ENCODE measurements around the gene CDPF1.
A peak's percentile ranks its signal among the peaks of the same experiment; 100 is the strongest.
"Not testable (repeated sequence)": the region's sequence is repeated elsewhere in the genome, so short reads cannot be mapped to it uniquely, and the experiment has no call there.

Gene CDPF1

DNA sequence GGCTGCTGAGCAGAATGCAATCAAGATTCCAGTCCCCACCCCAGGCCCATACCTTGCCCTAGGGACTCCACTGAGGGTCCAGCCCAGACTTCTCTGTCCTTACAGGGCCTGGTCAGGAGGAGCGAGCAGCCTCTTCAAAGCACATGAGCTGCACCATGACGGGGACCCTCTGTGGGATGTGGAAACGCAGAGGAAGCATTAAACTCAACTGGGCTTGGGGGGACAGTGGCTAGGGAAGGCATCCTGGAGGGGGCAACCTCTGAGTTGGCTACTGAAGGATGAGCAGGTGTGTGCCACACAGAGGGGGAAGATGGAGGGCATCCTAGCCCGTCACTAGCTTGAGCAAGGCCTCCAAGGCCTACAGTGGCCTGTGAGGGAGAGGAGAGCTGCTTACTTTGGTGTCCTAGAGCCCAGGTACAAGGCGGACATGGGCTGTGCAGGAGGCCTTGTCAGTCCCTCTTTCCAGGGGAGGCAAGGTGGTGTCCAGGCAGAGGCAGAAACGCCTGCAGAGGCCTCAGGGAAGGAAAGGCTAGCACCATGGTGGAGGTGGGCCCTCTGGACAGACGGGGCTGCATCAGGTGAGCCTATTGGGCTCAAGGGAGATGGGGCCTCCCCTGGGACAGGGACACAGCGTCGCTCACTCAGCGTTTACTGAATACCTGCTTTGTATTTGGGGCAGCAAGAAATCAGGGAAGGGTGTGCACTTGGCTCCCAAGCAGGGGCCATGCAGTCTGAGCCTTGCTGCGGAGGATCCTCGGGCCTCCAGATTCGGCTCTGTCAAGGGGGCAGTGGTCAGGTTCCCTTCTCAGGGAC lies 32.0 kb upstream of the CDPF1 start:
- DNase-seq = no peak

DNA sequence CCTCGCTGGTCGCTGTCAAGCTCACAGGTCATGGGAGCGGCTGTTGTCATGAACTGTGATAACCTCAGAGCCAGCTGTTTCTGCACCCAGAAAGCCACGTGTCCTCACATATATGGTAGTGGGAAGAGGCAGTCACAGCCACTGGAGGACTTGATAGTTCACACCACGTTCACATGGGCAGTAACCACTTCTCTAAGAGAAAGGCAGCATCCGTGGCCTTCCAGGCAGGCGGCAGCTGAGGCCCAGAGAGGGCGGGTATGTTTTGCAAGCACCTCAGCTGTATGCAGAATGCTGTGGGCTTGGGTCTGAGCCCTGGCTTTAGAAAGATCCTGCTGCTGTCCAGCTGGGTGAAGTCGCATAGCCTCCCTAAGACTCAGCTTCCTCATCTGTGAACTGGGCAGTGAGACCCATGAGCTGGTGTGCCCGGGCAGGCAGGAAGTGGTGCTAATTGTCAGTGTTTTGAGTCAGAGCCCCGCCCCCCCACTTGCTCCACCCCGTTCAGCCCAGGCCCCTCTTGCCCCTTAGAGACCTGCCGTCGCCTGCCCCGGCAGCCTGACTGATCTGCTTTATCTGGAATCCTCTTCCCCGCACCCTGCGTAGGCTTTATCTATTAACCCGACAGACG lies 31.0 kb upstream of the CDPF1 start:
- DNase-seq = no peak

DNA sequence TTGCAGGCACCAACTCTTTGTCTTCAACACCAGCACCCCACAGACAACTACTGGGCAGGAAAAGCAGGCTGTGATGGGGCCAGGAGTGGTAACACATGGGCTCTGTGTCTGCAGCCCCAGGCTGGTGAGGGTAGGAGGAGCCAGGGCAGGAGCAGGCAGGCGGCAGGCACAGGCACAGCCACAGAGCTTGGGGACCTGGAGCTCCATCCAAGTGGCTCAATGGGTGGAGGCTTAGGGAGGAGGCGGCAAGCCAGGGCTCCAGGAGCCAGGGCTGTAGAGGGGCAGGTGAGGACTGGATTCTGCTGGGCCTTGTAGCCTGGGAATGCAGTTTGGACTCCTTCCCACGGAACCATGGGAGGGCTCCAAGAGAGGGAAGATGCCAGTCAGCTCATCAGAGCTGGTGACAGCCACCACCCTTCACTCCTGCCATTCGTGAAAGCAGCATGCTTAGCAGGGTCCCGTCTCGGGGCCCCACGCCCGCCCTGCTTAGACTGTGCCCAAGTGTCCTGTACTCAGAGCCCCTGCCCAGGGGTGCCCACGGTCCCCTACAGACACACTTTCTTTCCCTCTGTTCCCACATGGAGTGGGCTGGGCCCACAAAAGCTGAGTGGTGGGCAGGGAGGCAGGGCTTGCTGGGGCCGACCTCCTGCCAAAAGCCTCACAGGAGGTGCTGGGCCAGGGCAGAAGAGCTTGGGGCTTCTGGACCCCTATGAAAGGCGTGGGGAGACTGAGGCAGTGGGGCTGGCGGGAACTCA lies 30.1 kb upstream of the CDPF1 start:
- no peak for DNase-seq

DNA sequence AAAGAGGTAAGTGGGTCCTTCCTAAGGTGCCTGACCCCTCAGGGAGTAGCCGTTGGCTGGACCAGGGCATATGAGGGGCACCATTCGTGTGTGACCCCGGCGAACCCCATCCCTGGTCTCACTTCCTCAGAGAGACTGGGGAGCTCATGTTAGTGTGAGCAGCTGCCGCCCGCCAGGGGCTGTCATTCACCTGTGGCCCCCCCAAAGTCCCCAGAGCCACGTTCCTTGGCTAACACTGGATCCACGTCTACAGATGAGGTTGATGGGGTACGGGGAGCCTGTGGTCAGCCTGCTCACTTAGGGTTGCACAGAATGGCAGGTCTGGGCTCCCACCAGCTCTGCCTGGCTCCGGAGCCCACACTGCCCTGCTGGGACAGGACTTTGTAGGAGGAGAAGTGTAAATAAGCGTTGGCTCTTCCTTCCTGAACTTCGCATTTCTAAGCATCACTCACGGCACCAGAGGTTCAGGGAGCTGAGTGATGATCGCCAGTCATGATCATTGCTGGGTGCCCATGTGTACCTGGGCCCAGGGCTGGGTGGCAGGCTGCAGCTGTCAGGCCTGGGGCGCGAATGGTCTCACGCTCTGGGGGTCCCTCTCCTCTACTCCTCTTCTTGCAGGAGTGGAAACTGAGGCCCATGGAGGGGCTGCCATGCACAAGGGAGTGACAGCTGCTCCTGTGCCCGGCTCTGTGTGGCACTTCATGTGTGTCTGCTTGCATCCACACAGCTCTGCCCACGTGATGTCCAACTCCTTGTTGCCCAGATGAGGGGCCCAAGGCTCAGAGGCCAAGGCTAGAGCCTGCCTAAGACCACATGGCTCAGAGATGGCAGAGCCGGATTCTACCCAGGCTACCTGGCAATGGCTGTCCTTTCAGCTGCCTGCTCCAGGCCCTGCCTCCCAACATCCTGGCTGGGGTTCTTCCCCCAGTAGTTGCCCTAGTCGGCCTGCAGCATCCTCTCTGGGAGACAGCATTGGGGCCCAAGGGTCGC lies 28.9 kb upstream of the CDPF1 start:
- no peak for DNase-seq

DNA sequence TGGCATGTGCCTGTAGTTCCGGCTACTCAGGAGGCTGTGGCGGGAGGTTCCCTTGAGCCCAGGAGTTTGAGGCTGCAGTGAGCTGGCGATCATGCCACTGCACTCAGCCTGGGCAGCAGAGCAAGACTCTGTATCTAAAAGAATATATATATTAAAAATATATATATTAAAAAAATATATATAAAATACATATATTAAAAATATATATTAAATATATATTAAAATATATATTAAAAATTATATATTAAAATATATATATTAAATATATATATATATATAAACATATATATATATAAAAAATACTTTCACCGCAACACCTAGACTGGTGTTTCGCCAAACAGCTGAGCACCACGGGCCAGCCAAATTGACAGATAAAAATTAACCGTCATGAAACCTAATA lies 26.5 kb upstream of the CDPF1 start:
- no peak for DNase-seq

DNA sequence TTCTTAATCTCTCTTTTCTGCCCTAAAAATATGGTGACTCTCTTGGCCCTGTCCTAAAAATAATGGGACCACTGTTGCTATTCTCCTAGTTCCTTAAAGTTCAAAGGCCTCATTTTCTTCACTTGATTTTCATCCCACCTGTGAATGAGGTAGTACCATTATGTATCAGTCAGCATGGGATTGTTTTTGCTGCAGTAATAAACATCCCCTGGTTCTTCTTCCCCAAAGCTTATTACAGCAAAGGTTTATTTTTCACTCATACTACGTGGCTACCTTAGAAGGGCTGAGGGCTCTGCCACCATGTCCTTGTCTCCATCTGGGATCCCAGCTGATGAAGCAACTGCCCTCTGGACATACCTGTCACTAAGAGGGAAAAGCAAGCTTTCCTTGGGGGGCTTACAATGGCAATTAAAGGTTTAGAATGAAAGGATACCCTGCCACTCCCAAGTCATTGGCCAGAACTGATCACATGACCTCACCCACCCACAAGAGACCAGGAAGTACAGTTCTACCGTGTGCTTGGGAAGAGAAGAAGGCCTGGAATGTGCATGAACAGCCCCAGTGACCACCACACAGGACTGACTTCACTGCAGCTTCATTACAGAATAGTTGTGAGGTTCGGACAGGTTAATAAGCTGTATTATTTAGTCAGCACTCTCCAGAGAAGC lies 25.5 kb upstream of the CDPF1 start:
- no peak for DNase-seq

DNA sequence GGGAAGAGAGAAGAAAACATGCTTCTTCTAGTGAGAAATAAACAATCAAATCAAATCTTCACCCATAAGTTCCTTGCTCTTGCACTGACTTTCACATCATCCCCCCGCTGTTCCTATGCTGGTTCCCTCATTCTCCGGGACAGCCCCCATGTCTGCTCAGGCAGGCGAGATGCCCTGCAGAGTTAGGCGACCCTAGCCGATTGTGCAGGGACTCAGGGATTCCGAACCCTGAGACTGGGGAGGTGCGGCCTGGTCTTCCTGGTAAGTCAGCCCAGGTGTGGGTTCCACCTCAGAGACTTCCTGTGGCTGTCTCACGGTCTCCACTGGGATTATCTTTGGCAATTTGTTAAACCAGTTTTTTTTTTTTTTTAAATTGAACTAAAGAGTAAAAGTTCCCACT lies 24.3 kb upstream of the CDPF1 start:
- no peak for DNase-seq

DNA sequence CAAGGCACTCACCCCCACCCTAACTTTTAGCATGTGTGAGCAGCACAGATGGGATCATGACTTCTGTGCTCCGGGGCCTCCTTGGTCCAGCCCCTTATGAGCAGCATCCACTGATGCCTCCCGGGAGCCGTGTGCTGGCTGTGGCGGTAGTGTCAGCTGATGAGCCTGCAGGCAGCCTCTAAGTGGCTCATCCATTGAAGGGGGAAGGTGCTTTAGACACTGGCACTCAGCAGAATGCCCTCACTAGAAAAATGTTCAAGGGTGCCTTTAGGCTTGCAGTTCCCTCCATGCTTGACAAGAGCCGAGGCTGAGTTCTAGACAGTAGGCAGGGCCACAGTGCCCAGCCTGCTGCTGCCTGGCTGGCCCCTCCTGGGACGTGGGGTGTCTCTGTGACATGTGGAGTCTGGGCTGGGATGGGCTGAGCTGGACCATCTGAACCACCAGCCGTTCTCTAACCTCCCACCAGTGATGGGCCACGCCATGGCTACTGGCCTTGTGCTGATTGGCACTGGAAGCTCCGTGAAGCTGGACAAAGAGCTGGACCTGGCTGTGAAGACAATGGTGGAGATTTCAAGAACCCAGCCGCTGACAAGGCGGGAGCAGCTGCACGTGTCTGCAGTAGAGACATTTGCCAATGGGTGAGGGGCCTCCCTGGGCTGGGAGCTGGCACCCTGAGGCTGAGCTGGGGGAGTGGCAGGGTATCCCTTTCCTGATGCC lies 23.5 kb upstream of the CDPF1 start:
- no peak for DNase-seq

DNA sequence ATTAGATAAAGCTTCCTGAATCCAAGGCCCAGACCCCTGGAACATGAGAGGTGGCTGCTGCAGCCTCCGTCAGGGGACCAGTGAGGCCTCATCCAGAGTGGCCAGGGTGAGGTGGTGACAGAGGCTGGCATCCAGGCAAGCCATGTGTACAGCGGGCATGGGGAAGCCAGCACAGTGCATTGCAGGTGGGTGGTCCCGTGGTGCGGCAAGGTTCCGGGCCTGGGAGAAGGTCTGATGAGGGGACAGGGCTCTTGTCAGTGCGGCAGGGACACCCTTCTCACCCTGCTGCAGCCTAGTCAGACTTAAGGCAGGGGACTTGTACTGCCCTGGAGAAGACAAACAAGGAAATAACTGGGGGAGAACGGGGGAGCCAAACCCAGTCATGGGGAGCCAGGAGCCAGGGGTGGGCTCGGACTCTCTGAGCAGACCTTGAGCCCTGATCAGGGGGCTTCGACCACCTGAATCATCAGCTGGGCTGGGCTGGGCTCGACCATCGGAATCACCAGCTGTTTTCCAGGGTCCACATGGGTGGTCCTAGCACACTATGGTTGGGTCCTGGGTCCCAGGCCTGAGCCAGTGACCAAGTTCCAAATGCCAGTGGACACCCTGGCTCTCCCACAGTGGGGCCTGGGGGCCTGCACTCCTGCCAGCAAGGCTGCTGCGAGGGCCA lies 22.8 kb upstream of the CDPF1 start:
- no peak for DNase-seq

DNA sequence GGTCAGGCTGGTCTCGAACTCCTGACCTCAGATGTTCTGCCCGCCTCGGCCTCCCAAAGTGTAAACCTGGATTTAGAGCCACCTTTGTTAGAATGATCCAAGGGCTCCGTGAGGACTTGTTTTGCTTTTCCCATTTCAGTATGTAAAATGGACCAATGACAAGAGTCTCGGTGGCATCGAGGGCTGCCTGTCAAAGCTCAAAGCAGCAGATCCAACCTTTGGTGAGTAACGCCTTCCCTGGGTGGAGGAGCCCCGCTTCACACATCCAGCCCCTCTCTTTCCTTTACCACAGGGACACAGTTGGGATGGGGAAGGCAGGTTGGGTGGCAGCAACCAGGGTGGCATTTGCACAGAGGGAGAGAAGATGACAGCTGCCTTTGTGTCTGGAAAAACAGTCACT lies 22.1 kb upstream of the CDPF1 start:
- DNase-seq = no peak

DNA sequence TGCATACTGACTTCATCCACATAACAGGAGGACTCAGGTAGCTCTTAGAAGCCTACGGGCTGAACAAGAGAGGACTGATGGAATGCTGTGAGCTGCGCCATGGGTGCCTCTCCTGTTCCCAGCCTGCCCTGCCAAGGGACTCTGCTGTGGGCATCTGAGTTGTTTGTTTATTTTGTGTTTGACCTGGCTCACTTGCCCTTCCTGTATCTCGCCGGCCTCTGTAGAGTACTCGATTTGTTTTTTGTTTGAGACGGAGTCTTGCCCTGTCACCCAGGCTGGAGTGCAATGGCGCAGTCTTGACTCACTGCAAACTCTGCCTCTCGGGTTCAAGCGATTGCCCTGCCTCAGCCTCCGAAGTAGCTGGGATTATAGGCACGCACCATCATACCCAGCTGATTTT lies 19.5 kb upstream of the CDPF1 start:
- no peak for DNase-seq

DNA sequence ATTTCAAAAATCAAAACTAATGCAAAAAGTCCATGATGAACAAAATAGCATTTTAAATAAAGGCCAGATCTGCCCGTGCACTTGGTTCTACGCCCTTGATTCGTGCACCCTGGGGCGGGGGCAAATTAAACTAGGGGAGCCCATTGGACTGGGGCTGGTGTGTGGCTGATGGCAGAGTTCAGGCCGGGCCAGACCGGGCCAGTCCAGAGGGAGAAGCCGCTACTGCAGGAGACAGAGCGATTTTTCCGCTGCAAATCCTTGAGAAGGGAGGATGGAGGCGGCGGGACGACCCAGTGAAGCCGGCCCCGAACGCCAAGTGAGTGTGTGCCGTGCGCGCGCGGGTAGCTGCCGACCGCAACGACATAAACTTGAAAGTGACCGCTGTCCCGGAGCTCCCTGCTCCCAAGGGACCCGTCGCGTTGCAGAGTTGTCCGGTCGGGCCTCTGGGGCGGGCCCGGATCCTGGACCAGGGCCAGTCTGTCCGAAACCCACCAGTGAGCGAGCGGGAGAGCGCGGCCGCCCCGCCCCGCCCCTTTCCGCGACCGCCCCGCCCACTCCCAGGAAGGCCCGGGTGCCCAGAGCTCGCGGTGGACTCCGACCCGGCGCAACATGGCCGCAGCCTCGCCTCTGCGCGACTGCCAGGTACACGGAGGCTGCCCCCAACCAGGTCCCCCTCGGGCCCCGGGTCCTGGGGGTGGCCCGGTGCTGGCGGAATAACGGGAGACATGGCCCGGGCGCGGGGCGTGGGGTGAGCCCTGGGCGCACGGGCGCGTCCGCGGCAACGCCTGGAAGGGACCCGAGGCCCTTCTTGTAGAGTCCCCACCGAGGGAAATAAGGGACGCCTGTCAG lies 17.6 kb upstream of the CDPF1 start, which contains the start of gene TTC38:
Gene TTC38, plus strand, starts transcription at position 578 of the 849 bp plus-strand sequence. Its CDS starts 32 bp downstream, at position 610.
- peak; percentile 36 for DNase-seq

DNA sequence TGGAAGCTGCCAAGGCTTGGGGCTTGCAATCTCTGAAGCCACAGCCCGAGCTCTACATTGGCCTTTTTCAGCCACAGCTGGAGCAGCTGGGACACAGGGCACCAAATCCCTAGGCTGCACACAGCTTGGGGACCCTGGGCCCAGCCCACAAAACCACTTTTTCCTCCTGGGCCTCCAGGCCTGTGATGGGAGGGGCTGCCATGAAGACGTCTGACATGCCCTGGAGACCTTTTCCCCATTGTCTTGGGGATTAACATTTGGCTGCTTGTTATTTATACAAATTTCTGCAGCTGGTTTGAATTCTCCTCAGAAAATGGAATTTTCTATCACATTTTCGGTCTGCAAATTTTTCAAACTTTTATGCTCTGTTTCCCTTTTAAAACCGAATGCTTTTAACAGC lies 15.5 kb upstream of the CDPF1 start:
- not testable (repeated sequence) for DNase-seq

DNA sequence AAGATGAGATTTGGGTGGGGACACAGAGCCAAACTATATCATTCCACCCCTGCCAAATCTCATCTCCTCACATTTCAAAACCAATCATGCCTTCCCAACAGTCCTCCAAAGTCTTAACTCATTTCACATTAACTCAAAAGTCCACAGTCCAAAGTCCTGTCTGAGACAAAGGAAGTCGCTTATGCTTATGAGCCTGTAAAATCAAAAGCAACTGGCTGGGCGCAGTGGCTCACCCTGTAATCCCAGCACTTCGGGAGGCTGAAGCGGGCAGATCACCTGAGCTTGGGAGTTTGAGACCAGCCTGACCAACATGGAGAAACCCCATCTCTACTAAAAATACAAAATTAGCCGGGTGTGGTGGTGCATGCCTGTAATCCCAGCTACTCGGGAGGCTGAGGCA lies 14.4 kb upstream of the CDPF1 start:
- not testable (repeated sequence) for DNase-seq

DNA sequence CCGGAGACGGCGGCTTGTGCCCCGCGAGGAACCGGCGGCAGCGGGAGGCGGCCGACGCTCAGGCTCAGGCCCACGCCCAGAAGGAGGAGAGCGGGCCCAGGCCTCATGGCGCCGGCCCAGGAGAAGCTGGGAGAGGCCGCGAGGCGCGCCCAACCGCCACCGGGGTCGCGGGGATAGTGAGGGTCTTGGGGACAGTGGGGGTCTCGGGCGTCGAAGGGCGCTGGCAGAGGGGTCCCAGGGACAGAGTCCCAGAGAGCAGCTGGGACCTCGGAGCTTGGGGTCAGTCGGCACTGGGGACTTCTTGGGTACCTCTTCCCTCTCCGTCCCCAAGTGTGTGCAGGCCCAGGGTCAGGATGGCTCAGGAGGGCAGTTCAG lies 13.1 kb upstream of the CDPF1 start, which contains the start of gene PKDREJ:
Gene PKDREJ, minus strand, starts transcription at position 128 of the 375 bp plus-strand sequence. Its CDS starts 21 bp downstream, at position 107.
- DNase-seq = no peak

DNA sequence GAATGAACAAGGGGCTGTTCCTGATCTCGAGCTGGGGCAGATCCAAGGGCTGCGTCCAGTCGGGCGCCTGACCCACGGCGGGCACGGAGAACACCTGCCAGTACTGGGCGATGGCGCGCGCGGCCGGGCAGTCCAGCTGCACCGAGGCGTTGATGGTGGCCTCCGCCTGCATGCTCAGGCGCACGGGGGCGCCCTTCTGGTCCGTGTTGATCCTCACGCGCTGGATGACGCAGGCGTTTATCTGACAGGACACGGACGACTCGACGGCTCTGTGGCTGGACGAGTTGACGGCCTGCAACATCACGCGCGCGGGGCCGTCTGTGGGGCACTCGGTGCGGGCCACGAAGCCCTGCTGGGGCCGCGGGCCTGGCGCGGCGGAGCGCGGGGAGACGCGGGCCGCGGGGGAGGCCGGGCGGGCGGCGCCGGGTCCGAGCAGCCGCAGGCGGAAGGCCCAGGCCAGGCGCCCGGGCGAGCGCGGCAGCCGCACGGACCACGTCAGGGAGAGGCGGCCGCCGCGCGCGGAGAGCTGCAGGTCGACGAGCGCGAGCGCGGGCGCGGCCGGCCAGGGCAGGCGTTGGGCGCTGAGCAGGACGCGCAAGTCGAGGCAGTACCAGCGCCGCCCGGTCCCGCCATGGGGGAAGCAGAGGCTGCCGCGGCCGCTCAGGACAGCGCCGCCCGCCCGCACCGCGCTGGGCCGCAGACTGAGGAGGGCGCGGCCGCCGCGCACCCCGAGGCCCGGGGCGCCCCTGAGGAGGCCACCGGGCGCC lies 12.5 kb upstream of the CDPF1 start:
- DNase-seq = peak; percentile 13

DNA sequence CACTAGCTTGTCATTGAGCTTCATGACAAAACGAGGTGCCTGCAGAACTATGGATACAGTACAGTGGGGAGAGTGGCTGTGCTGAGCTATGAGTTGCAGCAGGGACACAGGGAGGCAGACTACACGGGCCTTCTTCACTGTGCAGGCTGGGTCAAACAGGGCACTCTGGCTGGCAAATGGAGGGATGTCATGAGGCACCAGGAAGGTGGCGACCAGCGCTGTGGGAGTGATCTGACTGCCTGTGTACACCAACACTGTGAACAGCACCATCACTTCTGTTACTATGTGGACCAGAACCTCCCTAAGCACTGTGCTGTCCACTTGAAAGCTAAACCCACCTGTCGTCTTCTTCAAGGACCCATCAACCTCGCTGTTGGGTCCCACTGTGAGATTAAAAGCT lies 9.9 kb upstream of the CDPF1 start:
- no peak for DNase-seq

DNA sequence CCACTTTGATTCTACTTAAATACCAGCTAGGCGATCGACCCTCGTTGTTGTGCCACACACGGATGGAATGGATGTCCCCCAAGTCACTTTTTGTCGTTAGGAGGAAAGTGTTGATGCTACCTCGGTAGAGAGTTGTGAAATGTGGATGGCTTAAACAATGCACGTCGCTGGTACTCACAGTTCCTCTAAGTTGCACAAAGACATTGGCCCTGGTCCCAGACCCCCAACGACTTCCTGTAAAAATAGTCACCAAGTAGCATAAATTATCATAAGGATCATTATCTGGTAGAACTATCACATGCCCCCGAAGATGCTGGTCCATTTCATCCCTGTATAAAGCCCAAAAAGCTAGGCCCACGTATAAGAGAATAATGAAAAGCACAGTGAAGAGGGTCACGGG lies 9.3 kb upstream of the CDPF1 start:
- DNase-seq = no peak
